OCI-LY7 (cell line): ENCODE results near the gene REN. TPM values are rescaled to one million over a fixed set of nuclear protein-coding genes. Genes with fewer than 3 reads are reported as not detected.

Source experiments
- BruUV-seq: library from RNA; stranded (reverse); fragments of 400-500 nt; replicated peaks from 2 replicates; lab custom pipeline; 2021; lab: Mats Ljungman, UMichigan
- CTCF ChIA-PET: fragments of 300-600 bp; sonication (Branson Sonifier 250); formaldehyde crosslinking; loops from one replicate; lab custom pipeline; 2022; ENCODE audit warnings: antibody characterized with exemption; ENCODE audit not compliant: unreplicated experiment; lab: Charles Lee
- POLR2A ChIA-PET: fragments of 300-600 bp; sonication (Branson Sonifier 250); formaldehyde crosslinking; loops from one replicate; lab custom pipeline; 2022; ENCODE audit warnings: antibody characterized with exemption; lab: Charles Lee
- DNase-seq: peaks from one replicate; pipeline ENCODE4 v3.0.0-alpha.2; 2015; ENCODE audit warnings: low spot score
- H2AFZ ChIP-seq: fragments of 200-600 bp; sonication (generic), shearing (Covaris generic); 2 replicates; pipeline ENCODE4 v1.6.1; 2014; ENCODE audit warnings: mild to moderate bottlenecking, antibody characterized with exemption, low read length, moderate library complexity
- H3K27ac ChIP-seq: fragments of 200-600 bp; sonication (generic); 2 replicates; pipeline ENCODE4 v1.5.1; 2014; ENCODE audit warnings: mixed run types, low read depth, mild to moderate bottlenecking, moderate library complexity, low read length, inconsistent platforms; ENCODE audit not compliant: poor library complexity, severe bottlenecking
- H3K36me3 ChIP-seq: fragments of 200-600 bp; sonication (generic); 2 replicates; pipeline ENCODE4 v1.6.1; 2014; ENCODE audit warnings: mild to moderate bottlenecking, antibody characterized with exemption, low read length, moderate library complexity, mixed read lengths; ENCODE audit not compliant: insufficient read depth
- H3K4me1 ChIP-seq: fragments of 200-600 bp; sonication (generic); 2 replicates; pipeline ENCODE4 v1.5.1; 2014; ENCODE audit warnings: mild to moderate bottlenecking, low read length; ENCODE audit not compliant: insufficient read depth, poor library complexity, severe bottlenecking
- H3K4me2 ChIP-seq: fragments of 200-600 bp; sonication (generic); 2 replicates; pipeline ENCODE4 v1.6.1; 2014; ENCODE audit warnings: mild to moderate bottlenecking, low read length
- H3K4me3 ChIP-seq: fragments of 200-600 bp; sonication (generic); 2 replicates; pipeline ENCODE4 v1.5.1; 2014; ENCODE audit warnings: mild to moderate bottlenecking, low read depth, low read length; ENCODE audit not compliant: poor library complexity, severe bottlenecking
- H3K79me2 ChIP-seq: fragments of 200-600 bp; sonication (generic); 2 replicates; pipeline ENCODE4 v1.6.1; 2016; ENCODE audit warnings: low read depth, mild to moderate bottlenecking, low read length, moderate library complexity, mixed read lengths; ENCODE audit not compliant: insufficient read depth
- H3K9me2 ChIP-seq: fragments of 200-600 bp; sonication (generic); 2 replicates; pipeline ENCODE4 v1.6.1; 2016; ENCODE audit warnings: mild to moderate bottlenecking, low read length, mixed read lengths; ENCODE audit not compliant: insufficient read depth
- H3K9me3 ChIP-seq: fragments of 200-600 bp; sonication (generic); 2 replicates; pipeline ENCODE4 v1.6.1; 2014; ENCODE audit warnings: mild to moderate bottlenecking, mixed run types, low read length, mixed read lengths
- H4K20me1 ChIP-seq: fragments of 200-600 bp; sonication (generic); 2 replicates; pipeline ENCODE4 v1.6.1; 2014; ENCODE audit warnings: mild to moderate bottlenecking, antibody characterized with exemption, low read length, moderate library complexity, mixed read lengths; ENCODE audit not compliant: insufficient read depth
- EZH2phosphoT487 ChIP-seq: fragments of 200-600 bp; sonication (generic); IDR thresholded peaks from 2 replicates; pipeline ENCODE4 v1.6.1; 2018; ENCODE audit warnings: low read depth, borderline replicate concordance, mild to moderate bottlenecking, mixed run types, antibody characterized with exemption, low read length, moderate library complexity, mixed read lengths
- intact Hi-C: fragments of 100-400 bp; cut with micrococcal nuclease; formaldehyde crosslinking; loops from one replicate; pipeline ENCODE4 v1.10.0; 2022; ENCODE audit not compliant: unreplicated experiment
- total RNA-seq, 2 experiments: library from RNA; depleted of rRNA in 1 of 2; stranded (reverse); fragments of >200 nt in 1 of 2; shearing (Covaris generic) in 1 of 2; gene quantifications; 2 replicates each; pipeline ENCODE4 v1.2.3, GENCODE V29; 2014 to 2022
- TF ChIP-seq, protein P1 (sequence below): fragments of 200-600 bp; sonication (generic); conservative IDR thresholded peaks from 2 replicates; pipeline ENCODE4 v1.5.1; 2014; ENCODE audit warnings: mild to moderate bottlenecking, antibody characterized with exemption, low read length, moderate library complexity, mixed read lengths

REN gene
- total RNA-seq, 2 experiments from 2014 or later: not detected

DNA sequence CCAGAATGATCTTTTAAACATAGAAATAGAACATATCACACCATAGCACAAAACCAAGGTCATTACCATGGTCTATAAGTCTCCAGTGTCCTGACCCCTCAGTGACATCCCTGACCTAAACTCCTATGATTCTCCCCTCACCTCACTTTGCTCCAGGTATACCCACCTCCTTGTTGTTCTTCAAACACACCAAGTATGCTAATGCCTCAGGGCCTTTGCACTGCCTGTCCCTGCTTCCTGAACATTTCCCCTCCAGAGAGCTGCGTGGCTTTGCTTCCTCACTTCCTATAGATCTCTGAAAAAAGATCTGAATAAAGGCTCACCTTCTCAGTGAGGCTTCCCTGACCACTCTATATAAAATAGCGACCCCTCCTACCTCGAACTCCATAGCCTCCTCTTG is 46.6 kb upstream of the REN start:
- Histone ChIP-seq H3K4me3 (no peak overlapping the region), H3K4me2 (no peak overlapping the region), H4K20me1 (no peaks in the 10 kb centered on the region), H3K36me3 (no peaks in the 10 kb centered on the region), H3K9me3 (no peaks in the 10 kb centered on the region), H3K4me1 (no peaks in the 10 kb centered on the region), H3K9me2 (no peaks in the 10 kb centered on the region), H2AFZ (no peak overlapping the region), H3K79me2 (no peaks in the 10 kb centered on the region), H3K27ac (no peak overlapping the region)
- DNase-seq: no peak
- no TSS peak for BruUV-seq
- intact Hi-C loops: no loop called here
- ChIA-PET POLR2A (no interaction called here), CTCF (no interaction called here)
- no peak for TF ChIP-seq EZH2phosphoT487
- TF ChIP-seq, protein P1, sequence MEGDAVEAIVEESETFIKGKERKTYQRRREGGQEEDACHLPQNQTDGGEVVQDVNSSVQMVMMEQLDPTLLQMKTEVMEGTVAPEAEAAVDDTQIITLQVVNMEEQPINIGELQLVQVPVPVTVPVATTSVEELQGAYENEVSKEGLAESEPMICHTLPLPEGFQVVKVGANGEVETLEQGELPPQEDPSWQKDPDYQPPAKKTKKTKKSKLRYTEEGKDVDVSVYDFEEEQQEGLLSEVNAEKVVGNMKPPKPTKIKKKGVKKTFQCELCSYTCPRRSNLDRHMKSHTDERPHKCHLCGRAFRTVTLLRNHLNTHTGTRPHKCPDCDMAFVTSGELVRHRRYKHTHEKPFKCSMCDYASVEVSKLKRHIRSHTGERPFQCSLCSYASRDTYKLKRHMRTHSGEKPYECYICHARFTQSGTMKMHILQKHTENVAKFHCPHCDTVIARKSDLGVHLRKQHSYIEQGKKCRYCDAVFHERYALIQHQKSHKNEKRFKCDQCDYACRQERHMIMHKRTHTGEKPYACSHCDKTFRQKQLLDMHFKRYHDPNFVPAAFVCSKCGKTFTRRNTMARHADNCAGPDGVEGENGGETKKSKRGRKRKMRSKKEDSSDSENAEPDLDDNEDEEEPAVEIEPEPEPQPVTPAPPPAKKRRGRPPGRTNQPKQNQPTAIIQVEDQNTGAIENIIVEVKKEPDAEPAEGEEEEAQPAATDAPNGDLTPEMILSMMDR: no peak

DNA sequence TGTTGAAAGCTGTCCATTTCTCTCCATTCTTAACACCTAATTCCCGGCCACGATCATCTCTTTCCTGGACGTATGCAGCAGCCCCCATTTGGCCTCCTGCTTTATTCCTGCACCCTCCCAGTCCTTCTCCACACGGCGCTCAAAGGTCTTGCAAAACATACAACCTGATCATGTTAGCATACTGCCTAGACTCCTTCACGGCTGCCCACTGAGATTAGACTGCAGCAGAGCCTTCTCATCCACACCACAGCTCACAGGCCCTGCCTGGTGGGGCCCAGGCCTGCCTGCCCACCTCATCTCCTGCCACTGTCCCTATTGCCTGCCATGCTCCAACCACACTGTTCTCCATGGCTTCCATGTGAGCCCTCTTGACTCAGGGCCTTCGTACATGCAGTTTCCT is 44.9 kb upstream of the REN start:
- H3K4me3 ChIP-seq: no peak overlapping the region
- no peak overlapping the region for H3K27ac ChIP-seq
- no peaks in the 10 kb centered on the region for H3K4me1 ChIP-seq
- ChIA-PET POLR2A (no interaction called here), CTCF (no interaction called here)
- H3K79me2 ChIP-seq: no peaks in the 10 kb centered on the region
- H2AFZ ChIP-seq: no peak overlapping the region
- no peaks in the 10 kb centered on the region for H3K9me3 ChIP-seq
- no peaks in the 10 kb centered on the region for H3K9me2 ChIP-seq
- TF ChIP-seq, protein P1: no peak
- BruUV-seq: no TSS peak
- H3K4me2 ChIP-seq: no peak overlapping the region
- no peak for DNase-seq
- H3K36me3 ChIP-seq: no peaks in the 10 kb centered on the region
- no peaks in the 10 kb centered on the region for H4K20me1 ChIP-seq
- intact Hi-C loops: no loop called here

DNA sequence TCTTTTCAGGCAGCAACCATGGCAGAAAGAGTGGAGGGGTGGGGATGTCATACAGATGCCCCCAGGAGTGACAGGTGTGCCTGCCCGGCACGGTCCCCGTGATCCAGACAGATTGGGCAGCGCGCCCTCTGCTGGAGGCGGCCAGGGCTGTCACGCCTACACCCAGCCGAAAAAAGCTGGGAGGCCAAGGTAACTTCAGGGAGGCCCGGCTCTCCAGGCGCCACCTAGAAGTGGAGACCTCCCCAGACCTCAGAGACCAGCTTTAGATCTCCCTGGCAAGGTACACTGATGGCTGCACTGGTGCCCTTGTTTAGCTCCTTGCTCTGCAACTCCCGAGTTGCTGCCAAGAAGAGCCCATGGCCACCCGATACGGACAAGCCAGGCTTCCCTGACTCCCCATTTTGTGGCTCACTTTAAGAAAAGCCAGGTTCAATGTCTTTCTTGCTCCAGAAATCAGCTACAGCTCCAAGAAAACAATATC is 41.0 kb upstream of the REN start:
- Histone ChIP-seq H3K9me3 (no peaks in the 10 kb centered on the region), H2AFZ (no peak overlapping the region), H3K79me2 (no peaks in the 10 kb centered on the region), H4K20me1 (no peaks in the 10 kb centered on the region), H3K4me1 (no peaks in the 10 kb centered on the region), H3K4me3 (no peak overlapping the region), H3K4me2 (no peak overlapping the region), H3K9me2 (no peaks in the 10 kb centered on the region), H3K36me3 (no peaks in the 10 kb centered on the region), H3K27ac (no peak overlapping the region)
- peak; percentile 57 for DNase-seq
- BruUV-seq: no TSS peak
- POLR2A ChIA-PET: no interaction called here
- intact Hi-C loops: loop anchor here (1.0 to 5.0 kb wide), 3 partner anchors 45 to 346 kb away; partner anchors contain the start of gene SNRPE
- CTCF ChIA-PET: interaction anchor here (0.5 to 0.6 kb wide), 3 partner anchors 467 to 1229 kb away, joined by 3 to 7 read pairs (median 3); no protein-coding TSS in a partner anchor
- no peak for TF ChIP-seq EZH2phosphoT487
- TF ChIP-seq, protein P1: peak; percentile 89
